GM21515 (cell line): ENCODE results near the gene TSKU.

Experiments
- ATAC-seq: cut with Tn5 transposase; IDR thresholded peaks from one replicate; pipeline ENCODE4 v1.9.1; 2021; ENCODE audit not compliant: unreplicated experiment

Gene TSKU

DNA sequence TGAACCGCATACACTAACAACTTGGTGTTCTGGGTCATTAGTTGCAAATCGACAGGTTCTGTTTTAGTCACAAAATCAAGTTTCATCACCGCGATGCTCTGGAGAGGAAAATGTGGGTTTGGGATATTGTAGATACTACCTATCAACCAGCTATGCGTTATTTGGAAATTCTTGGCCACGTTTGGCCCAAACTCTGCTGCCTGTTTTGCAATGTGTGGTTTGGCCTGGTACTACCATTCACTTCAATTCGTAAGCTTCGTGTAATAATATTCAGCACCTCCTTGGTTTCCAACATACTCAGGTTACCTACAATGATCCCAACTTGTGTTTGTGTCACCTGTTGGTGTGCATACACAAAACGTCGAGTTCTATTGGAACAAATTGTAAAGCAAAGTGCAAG lies 61.4 kb downstream of the TSKU start:
- ATAC-seq = no peak

- ATAC-seq = no peak
Observed at GRCh38 chr11:76845069-76845468, 61.9 kb downstream of the TSKU start.

- ATAC-seq = no peak
Observed at GRCh38 chr11:76846441-76846840, 63.3 kb downstream of the TSKU start.
